NCI-H69 (cell line): ENCODE measurements around the gene CCDC82.

Experiments
- DNase-seq: peaks from one replicate; lab custom pipeline; 2025; lab: John Stamatoyannopoulos, UW

The CCDC82 gene

GRCh38 chr11:96329419-96329818 lies 60.3 kb downstream of the CCDC82 start:
- DNase-seq: peak; percentile 36

GRCh38 chr11:96328395-96329010 lies 61.2 kb downstream of the CCDC82 start:
- DNase-seq: peak; percentile 61

GRCh38 chr11:96326959-96327358 lies 62.8 kb downstream of the CCDC82 start:
- DNase-seq: peak; percentile 63

GRCh38 chr11:96324912-96325311 lies 64.8 kb downstream of the CCDC82 start:
- no peak for DNase-seq

GRCh38 chr11:96323642-96323985 lies 66.1 kb downstream of the CCDC82 start:
- DNase-seq: no peak

DNA sequence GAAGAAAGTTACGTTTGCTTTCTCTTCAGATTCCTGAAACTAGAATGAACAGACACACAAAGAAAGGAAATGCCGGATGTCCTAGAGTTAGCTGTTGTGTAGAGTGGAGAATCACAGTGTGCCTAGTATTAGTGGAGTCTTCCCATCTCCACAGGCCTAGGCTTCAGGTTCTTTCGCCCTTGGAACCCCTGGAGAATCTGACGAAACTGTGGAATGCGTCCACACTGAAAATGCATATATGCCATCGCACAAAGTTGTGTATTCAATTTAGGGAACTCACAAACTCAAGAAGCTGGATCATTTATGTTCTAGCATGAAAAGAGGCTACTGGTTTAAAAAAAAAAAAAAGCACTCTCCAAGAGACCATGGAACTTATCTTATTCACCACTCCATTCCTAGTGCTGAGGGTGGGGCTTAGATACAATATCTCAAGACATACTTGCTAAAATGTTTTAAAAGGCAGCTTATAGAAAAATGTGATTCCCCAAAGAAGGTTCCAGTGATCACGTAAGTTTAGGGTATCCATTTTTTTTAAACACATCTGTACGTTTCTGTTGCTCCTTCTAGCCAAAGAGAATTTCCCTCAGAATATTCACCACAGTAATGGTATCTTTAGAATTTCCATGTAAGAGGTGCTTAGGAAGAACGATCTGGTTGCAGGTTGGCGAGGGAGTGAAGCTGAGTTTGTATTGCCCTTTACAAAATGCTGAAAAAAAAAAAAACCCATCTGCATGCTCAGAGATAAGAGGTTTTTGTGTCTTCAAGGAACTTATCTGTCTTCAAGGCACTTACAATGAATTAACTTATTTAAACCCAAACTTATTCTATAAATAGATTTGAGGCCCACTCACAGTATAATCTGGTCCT lies 66.7 kb downstream of the CCDC82 start:
- DNase-seq: no peak

DNA sequence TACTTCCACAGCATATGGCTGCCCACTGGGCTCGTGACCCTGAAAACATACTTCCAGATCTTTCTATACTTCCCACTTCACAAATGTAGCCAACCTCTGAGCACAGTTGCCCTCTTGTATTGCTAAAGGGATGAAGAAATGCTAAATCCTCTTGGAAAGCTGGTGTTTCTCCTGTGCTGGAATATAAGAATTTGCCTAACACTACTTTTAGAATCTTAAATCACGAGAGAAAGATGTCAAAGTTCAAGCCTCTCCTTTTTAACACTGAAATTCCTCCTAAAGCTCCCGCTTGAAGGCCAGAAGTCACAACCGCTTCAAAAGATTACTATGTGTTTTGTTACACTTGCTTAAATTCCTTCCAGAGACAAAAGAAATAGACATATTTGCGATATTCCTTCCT lies 68.6 kb downstream of the CCDC82 start:
- no peak for DNase-seq

DNA sequence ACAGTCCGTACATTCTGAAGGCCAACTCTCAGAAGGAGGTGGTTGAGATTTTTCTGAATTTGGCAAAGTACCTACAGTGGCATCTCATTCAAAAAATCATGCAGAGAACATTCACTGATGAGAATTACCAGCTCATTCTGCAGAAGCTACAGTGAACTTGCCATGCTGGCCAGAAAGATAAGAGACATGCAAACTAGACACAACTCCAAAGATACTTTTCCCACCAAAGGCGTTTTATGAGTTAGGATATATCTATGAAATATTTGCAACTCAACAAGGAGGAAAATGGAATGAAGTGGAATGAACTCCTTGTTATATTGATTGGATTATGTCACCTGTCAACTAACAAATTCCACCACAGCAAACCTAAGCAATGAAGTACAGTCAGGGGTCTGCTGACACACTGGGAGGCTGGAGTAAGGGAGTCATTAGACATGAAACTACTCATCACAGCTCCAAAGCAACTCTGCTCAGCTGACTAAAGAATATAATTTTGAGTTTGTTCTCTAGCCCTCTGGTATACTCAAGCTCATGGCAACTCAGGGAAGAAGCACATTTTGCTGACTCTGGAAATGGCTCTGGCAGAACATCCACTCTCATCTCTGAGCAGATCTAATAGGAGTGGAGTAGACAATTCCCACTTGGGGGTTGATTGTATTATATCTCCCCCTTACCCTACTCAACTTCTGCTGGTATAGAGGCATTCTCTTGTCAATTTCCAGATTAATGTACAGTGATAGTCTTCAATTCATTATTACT lies 69.6 kb downstream of the CCDC82 start:
- DNase-seq: no peak

- peak; percentile 10 for DNase-seq
Measured at GRCh38 chr11:96318850-96319249, 70.9 kb downstream of the CCDC82 start.

GRCh38 chr11:96318399-96318798 lies 71.3 kb downstream of the CCDC82 start:
- DNase-seq: peak; percentile 11

- no peak for DNase-seq
Measured at GRCh38 chr11:96317985-96318384, 71.7 kb downstream of the CCDC82 start.

DNA sequence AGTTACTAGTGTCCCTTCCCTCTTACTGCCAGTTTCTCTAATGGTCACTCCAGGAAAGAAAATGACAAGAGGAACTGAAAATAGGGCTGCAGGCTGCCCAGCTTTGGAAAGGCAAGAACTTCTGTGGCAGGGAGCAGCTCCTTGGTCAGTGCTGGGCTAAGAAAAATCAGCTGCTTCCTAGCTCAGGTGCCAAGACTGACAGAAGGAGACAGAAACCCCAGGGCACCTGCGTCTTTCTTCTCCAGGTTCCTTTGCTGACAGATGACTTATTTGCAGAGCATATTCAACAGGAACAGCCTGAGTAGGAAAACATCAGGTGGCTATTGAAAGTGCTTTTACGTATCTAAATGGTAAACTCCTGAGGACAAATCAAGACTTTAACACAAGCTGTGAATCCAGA lies 72.1 kb downstream of the CCDC82 start:
- DNase-seq: peak; percentile 55

GRCh38 chr11:96316869-96317268 lies 72.8 kb downstream of the CCDC82 start:
- no peak for DNase-seq

GRCh38 chr11:96315476-96315875 lies 74.2 kb downstream of the CCDC82 start:
- no peak for DNase-seq

DNA sequence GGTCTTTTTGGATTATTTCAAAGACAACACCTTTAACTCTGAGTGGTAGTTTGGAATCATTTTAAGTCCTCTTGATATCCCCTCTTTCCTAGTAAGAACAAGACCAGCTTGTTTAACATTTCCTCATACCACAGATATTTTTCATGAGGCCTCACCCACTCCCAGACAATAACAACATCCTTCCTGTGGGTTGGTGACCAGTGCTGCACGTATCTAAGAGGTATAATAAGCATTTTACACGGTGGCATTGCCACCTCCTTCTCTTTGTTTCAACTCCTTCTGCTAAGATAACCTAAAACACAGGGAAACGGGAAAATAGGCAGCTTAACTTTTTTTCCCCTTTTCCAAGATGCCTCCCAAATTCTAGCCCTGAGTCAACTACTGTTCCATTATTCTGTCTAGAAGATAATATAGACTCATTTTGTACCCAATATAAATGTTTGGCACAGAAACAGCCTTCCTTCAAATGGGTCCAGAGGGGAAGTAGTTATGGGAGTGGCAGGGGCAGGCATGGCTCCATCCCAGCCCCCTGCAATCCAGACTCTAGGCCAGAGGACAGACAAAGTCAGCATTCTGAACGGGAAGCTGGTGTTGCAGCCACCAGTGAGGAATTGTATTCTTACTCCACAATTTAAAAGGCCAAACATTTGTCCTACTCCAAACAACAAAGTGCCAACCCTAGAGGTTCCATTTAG lies 75.2 kb downstream of the CCDC82 start:
- DNase-seq: no peak

DNA sequence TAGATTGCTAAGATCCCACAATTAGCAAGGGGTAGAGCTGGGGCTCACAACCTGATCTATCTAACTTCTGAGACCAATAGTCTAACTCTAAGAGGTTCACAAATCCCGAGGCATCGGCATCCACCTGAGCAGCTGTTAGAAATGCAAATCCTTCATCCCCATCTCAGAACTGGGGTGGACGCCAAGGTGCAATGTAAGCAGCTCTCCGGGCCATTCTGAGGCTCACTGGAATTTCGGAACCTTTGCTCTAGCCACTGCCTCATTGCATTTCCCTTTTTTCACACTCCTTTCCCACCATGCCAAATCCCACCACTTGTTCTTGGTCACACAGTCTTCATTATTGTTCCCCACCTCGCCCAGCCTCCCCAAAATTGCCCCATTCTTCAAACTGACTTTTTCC lies 76.5 kb downstream of the CCDC82 start:
- no peak for DNase-seq

DNA sequence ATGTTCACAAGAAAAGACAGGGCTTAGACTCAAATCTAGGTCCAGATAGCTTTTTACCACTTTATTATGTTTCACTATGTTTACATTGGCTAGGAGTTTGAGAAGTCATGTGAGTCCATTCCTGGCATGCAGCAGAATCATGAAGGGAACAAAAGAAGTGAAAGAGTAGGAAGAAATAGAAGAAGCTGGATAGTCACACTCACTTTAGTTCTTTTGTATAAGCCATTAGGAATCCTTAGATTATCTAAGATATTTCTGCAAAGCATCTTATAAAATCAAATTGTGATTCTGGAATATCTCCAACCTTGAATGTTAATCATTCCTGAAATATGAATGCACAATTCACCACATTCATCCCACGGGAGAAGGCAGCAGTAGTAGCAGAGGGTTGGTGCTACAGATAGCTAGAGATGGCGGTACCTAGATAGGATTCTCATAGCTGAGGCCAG lies 78.6 kb downstream of the CCDC82 start:
- peak; percentile 59 for DNase-seq

- no peak for DNase-seq
Measured at GRCh38 chr11:96310236-96310635, 79.5 kb downstream of the CCDC82 start.

DNA sequence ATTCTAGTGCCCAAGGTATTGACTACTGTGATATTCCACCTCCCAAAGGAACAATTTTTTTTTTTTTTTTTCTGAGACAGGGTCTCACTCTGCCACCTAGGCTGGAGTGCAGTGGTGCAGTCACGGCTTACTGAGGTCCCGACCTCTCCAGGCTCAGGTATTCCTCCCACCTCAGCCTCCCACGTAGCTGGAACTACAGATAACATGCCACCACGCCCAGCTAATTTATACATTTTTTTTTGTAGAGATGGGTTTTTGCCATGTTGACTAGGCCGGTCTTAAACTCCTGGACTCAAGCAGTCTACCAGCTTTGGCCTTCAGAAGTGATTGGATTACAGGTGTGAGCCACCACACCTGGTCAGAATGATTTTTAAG lies 80.1 kb downstream of the CCDC82 start:
- DNase-seq: no peak

DNA sequence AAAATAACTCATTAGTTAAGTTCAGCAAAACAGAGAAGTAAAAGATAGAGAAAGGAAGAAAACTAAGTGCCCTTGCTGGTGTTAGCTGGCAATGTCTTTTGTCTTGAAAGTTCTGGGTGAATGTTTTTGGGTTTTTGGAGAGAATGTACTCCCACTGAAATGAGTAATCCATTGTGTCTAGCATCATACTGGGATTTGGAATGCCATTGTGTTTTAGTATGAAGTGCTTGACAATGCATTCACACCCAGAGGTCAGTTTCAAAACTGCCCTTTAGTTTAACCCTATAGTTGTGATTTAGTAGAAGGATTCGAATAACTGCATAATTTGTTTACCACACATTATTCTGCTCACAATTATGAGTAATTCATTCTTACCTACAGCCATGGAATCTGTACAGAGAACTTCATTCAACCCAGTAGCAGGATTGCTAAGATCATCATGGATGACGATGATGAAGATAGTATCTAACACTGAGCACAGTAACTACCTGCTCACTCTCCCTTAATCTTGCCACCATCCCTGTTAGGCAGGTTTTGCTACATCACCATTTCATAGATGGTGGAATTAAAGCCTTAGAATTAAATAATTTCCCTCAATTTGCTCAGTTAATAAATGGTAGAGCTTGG lies 80.6 kb downstream of the CCDC82 start:
- DNase-seq: peak; percentile 27

GRCh38 chr11:96307776-96308140 lies 82.0 kb downstream of the CCDC82 start:
- DNase-seq: peak; percentile 86
